ENCODE data around the gene GIPC1.

The GIPC1 gene

DNA sequence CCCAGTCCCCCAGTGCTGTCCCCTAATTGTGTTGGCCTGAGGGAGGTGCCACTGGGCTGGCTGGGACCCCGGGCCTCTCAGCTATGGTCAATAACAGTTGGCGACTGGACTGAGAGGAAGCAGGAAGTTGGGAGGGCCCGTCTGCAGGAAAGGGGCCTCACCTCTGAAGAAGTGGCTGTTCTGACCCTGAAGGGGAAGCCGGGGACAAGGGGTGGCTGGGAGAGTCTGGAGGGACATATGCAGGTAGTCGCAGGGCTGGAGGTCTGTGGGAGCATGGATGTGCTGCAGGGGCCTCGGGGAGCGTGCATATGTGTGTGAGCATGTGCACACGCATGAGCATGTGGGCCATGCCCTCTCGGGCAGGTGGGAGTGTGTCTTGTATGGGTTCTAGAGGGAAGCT, 56.9 kb downstream of the GIPC1 start:
- DNase-seq, result no peak

DNA sequence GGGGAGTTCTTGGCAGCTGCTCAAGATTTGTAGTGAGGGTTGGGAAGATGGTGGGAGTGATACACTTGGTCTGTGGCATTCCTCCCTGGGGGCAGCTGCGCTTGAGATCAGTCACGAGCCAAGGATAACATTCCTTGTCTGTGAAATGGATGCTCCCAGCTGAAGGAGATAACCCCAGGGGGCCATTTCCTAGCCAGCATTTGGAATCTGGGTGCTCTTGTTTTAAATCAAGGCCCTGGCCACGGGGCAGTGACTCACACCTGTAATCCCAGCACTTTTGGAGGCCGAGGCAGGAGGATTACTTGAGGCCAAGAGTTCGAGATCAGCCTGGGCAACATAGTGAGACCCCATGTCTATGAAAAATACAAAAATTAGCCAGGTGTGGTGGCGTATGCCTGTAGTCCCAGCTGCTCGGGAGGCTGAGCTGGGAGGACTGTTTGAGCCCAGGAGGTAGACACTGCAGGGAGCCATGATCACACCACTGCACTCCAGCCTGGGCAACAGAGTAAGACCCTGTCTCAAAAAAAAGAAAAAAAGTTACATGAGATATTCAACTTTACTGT, 58.3 kb downstream of the GIPC1 start:
- DNase-seq, result no peak

DNA sequence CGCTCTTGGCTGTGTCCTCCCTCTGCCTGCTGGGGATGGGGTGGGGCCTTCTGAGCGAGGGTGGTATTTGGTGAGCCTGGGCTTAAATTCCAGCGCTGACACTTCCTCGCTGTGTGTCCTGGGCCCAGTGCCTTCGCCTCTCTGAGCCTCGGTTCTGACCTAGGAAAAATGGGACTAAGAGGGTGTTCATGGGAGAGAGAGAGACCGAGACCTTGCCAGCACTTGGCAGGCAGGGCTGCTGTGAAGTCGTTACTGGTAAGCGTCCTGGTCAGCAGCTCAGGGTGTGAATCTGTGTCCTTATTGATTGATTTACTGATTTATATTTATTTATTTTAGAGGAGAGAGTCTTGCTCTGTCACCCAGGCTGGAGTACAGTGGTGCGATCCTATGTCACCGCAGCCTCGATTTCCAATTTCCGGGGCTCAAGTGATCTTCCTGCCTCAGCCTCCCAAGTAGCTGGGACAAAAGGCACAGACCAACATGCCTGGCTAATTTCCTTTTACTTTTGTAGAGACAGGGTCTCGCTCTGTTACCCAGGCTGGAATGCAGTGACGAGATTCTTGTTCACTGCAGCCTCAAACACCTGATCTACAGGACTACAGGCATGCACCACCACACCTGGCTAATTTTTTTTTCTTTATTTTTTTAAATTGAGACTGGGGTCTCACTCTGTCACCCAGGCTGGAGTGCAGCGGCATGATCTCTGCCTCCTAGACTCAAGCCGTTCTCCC, 60.4 kb downstream of the GIPC1 start:
- DNase-seq, result no peak

DNA sequence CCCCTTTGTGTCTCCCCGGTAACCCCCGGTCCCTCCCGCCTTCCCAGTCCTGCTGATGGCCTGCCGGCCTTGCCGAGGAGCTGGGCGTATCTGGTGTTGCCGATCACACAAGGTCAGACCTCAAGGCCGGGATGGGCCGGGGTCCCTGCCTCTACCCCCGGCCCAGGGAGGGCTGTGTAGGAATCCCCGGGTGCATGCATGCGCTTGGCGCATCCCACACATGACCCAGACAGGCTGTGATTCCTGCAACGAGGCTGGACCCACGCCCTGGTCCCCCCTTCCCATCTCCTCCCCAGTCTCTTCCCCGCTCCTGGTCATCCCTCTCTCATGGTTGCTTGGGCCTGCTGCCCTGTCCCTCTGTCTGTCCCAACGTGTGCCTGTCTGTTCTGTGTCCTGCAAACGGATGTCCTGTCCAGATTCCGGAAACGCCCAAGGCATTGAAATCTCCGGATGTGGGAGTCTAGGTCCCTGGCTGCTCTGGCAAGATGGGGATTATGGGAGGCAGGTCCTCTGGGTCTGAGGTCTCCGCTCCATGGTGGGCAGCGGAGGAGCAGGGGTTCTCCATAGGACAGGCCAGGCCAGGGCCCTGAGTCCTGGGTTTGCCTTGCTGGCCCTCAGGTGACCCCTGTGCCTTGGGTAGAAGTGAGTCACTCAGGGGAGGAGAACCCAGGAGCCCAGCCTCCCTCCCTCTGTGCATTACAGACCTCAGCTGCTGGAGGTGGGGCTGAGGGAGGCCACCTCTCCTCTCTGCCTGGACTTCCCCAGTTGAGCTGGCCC, 61.2 kb downstream of the GIPC1 start:
- no peak for DNase-seq

DNA sequence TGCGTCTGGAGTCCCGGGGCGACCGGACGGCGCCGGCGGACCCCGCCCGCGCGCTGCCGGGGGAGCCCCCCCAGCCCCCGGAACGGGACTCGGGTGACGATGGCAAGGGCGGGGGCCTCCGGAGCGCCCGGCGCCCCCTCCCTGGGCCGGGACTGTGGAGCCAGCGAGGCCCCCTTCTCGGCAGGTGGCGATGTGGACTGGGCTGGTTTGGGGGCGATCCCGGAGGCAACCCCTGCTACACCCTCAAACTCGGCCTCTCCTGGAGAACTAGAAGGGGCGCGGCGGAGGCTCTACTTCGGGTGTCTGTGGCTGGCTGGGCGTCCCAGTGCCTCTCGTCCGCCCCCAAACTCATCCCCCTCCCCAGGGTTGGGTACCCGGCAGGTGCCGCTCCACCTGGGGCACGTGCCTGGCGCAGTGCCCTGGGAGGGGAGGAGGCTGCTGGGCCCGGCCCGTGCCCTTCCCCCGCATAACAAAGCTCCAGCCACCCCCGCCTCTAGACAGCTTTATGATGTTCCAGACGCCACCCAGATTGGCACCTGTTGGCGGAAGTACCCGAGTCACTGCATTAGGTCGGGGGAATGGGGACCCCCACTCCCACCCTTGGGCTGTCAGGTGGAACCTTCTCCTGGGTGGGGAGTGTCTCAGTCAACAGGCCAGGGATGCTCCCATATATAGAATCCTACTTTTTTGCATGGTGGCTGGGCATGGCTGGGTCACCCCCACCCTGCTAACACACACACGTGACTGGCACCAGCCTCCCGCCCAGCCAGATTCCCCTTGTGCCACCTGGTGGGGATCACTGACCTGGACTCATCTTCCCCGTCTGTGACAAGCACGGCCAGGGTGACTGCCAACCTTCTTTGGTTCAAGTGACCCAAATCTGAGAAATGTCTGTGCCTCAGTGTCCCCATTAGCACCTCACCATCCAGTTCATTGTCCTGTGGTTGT, 62.1 kb downstream of the GIPC1 start:
- peak in 8 of 58 donors; percentile 11 to 65 (median 34) for DNase-seq

DNA sequence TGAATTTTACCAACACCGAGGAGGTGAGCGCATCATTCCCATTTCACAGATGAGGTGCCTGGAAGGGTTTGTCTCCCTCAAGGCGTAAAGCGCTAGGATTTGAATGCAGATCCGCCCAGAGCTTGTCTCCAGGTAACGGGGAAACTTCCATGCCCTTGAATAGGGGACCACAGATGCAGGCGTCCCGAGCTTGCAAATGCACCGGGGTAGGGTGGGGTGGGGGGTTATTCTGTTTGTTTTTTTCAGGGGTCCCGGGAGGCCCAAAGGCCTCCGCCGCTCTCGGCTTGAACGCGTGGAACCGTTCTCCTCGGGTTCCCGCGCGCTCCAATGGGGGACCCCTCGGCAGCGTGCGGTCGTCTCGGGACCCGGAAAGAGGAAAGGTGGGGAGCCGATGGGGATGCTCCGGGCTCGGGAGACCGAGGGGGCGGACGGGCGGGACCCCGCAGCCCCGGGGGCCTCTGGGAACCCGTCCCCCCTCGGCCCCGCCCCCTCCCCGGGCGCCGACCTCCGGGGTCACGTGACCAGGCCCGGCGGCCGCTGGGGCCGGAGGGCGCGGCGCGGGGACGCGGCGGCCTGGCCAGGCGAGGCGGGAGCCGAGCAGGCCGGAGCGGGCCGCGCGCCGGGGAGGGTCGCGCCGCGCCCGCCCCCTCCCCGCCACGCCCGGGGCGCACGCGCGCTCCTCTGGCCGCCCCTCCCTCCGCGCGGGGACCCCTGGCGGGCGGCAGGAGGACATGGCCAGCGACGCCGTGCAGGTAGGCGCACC, 63.0 kb downstream of the GIPC1 start, which contains the start of gene PKN1:
TSS of gene PKN1 (plus strand) at position 516 of the 763 bp plus-strand sequence. CDS start at position 732, 216 bp downstream.
- DNase-seq, result peak in 38 of 58 donors; percentile 7 to 55 (median 34)

DNA sequence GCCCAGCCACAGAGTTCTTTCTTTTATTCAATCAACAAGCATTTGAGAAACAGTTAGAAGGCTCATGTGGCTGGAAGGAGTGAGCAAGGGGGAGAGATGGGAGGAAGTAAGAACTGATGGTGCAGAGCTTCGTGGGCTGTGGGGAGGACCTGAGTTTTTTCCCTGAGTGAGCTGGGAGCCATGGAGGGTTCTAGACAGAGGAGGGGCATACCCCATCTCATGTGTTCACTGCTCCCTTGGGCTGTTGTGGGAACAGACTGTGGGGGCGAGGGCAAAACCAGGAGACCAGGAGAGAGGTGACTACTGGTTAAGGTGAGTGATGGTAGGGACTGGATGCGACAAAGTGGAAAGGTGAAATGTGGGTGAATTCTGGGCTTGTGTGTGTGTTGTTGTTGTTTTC, 65.2 kb downstream of the GIPC1 start:
- no peak for DNase-seq

DNA sequence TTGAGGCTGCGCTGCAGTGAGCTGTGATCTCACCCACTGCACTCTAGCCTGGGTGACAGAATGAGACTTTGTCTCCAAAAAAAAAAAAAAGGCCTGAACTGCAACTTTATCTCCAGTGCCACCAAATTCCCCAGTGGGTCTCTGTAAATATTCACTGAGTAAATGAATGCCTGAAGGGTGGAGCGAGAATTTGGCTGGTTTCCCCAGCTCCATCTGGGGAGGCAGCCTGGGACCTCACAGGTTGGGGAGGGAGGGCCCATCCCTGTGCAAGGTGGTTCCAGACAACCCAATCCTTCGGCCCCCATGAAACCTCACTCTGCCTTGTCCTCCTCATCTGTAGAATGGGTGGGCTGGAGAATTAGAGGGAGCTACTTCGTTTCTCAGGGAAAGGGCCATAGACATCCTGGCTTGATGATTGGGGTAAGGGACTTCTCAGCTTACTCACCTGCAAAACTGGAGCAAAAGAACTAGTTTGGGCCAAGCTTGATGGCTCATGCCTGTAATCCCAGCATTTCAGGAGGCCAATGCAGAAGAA, 67.0 kb downstream of the GIPC1 start:
- no peak for DNase-seq

All from anterior cingulate cortex (tissue), 58 donors.